ENCODE data around the gene PTPRJ.

Gene PTPRJ

GRCh38 chr11:47955061-47955755 is 25.2 kb upstream of the PTPRJ start:
- no peak for TF ChIP-seq CTCF (IDR thresholded peaks at IDR 0.05; ENCODE audit: control extremely low read depth, extremely low read depth, low read depth, missing control alignments)
- DNase-seq (ENCODE audit: extremely low spot score), result no peak
- ChIA-PET CTCF (interaction anchor here (0.9 to 2.5 kb wide), 7 partner anchors 9 to 141 kb away, joined by 3 to 10 read pairs (median 4); no protein-coding TSS in a partner anchor), POLR2A (no interaction called here)

GRCh38 chr11:47960015-47960414 is 20.3 kb upstream of the PTPRJ start:
- ChIA-PET POLR2A (no interaction called here), CTCF (no interaction called here)
- DNase-seq (ENCODE audit: extremely low spot score), result no peak
- no peak for TF ChIP-seq CTCF (IDR thresholded peaks at IDR 0.05; ENCODE audit: control extremely low read depth, extremely low read depth, low read depth, missing control alignments)

- CTCF ChIA-PET, result no interaction called here
- POLR2A ChIA-PET, result no interaction called here
- DNase-seq (ENCODE audit: extremely low spot score), result no peak
- TF ChIP-seq CTCF (IDR thresholded peaks at IDR 0.05; ENCODE audit: control extremely low read depth, extremely low read depth, low read depth, missing control alignments), result no peak
Observed at GRCh38 chr11:47961383-47961782, 19.0 kb upstream of the PTPRJ start.

GRCh38 chr11:47964546-47964945 is 15.8 kb upstream of the PTPRJ start:
- ChIA-PET POLR2A (no interaction called here), CTCF (interaction anchor here (1.5 to 1.8 kb wide), 2 partner anchors 9 to 17 kb away, joined by 3 to 4 read pairs; no protein-coding TSS in a partner anchor)
- no peak for TF ChIP-seq CTCF (IDR thresholded peaks at IDR 0.05; ENCODE audit: control extremely low read depth, extremely low read depth, low read depth, missing control alignments)
- no peak for DNase-seq (ENCODE audit: extremely low spot score)

GRCh38 chr11:47967577-47968525 is 12.5 kb upstream of the PTPRJ start:
- POLR2A ChIA-PET, result interaction anchor here (0.6 kb wide), 1 partner anchor 60 kb away, joined by 6 read pairs; no protein-coding TSS in a partner anchor

More at GRCh38 chr11:47967577-47968525, 12.5 kb upstream of the PTPRJ start:
- TF ChIP-seq CTCF (IDR thresholded peaks at IDR 0.05; ENCODE audit: control extremely low read depth, extremely low read depth, low read depth, missing control alignments), result no peak
- CTCF ChIA-PET, result interaction anchor here (1.6 kb wide), 1 partner anchor 33 kb away, joined by 4 read pairs; no protein-coding TSS in a partner anchor
- DNase-seq (ENCODE audit: extremely low spot score), result no peak

Measured in GM10248 (cell line).